Measurements from ENCODE around the gene HIBADH.

DNA sequence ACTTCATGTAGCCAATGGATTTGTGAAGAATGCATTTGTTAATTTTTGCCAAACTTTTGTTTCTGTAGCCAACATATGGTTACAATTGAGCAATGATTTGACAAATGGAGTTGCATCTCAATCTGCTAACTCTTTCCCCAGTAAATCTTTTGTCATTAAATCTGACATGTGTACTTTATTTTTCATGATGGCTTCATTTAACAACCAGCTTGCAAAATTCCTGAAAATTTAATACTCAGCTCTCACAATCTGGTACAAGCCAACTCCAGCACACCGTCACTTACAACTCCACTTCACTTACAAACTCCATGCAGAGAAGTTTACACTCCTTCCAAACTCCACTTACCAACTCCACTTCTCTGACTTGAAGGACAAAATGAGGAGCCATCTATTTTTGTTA, 26.5 kb upstream of the HIBADH start:
- TF ChIP-seq, protein P1, sequence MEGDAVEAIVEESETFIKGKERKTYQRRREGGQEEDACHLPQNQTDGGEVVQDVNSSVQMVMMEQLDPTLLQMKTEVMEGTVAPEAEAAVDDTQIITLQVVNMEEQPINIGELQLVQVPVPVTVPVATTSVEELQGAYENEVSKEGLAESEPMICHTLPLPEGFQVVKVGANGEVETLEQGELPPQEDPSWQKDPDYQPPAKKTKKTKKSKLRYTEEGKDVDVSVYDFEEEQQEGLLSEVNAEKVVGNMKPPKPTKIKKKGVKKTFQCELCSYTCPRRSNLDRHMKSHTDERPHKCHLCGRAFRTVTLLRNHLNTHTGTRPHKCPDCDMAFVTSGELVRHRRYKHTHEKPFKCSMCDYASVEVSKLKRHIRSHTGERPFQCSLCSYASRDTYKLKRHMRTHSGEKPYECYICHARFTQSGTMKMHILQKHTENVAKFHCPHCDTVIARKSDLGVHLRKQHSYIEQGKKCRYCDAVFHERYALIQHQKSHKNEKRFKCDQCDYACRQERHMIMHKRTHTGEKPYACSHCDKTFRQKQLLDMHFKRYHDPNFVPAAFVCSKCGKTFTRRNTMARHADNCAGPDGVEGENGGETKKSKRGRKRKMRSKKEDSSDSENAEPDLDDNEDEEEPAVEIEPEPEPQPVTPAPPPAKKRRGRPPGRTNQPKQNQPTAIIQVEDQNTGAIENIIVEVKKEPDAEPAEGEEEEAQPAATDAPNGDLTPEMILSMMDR (IDR thresholded peaks at IDR 0.05), result no peak
- no peak for TF ChIP-seq POLR2A (IDR thresholded peaks at IDR 0.05)
